Measurements from ENCODE around the gene CNKSR1.

GRCh38 chr1:26200413-26200812, 23.1 kb downstream of the CNKSR1 start:
- no peak for TF ChIP-seq CTCF (IDR thresholded peaks at IDR 0.05)
- TF ChIP-seq POLR2A (IDR thresholded peaks at IDR 0.05), result no peak
